ENCODE results near the gene PDE6D. TPM values are rescaled to one million over a fixed set of nuclear protein-coding genes. Genes with fewer than 3 reads are reported as not detected.

PDE6D gene
- total RNA-seq, 1 experiment from 2014 or later = 31.4 TPM

- TF ChIP-seq CTCF (IDR thresholded peaks at IDR 0.05) = no peak
- no TSS peak for BruUV-seq (replicated peaks)
- Histone ChIP-seq H3K27ac (ENCODE audit: low read length) (peak overlapping the region; percentile 99), H3K27me3 (ENCODE audit: control insufficient read depth, insufficient read depth, low read length) (no peaks in the 10 kb centered on the region), H3K4me3 (ENCODE audit: low read depth in 2 of 2, low read length in 2 of 2) (peak overlapping the region; percentile 75 to 78), H3K9me3 (ENCODE audit: control insufficient read depth, insufficient read depth, low read depth, low read length) (no peaks in the 10 kb centered on the region), H3K4me1 (ENCODE audit: control insufficient read depth, insufficient read depth, low read length) (peaks cover 26% of the 10 kb centered on the region), H3K36me3 (ENCODE audit: control insufficient read depth, insufficient read depth, low read length) (peaks cover 14% of the 10 kb centered on the region)
- ATAC-seq (0 out of 2 replicates have a peak, but pooled peaks have one; percentile 2), DNase-seq (ENCODE audit: low read depth, low spot score) (no peak)
- intact Hi-C loops (cut with micrococcal nuclease; ENCODE audit: unreplicated experiment) = no loop called here
- ChIA-PET CTCF (interaction anchor here (1.5 kb wide), 1 partner anchor 30 kb away, joined by 3 read pairs; no protein-coding TSS in a partner anchor), POLR2A (no interaction called here)
- in situ Hi-C loops (cut with HindIII; ENCODE audit: low pct_unique_long_range_greater_than_20kb, low sequenced_read_pairs) = no loop called here
These were observed 73.5 kb downstream of the PDE6D start for GRCh38 chr2:231707625-231707926.

GRCh38 chr2:231706731-231707624, 74.1 kb downstream of the PDE6D start:
- peak; percentile 90 for TF ChIP-seq POLR2AphosphoS5 (IDR thresholded peaks at IDR 0.05; ENCODE audit: low read depth, low read length)
- peak; percentile 97 for TF ChIP-seq CTCF (IDR thresholded peaks at IDR 0.05)
- TF ChIP-seq REST (IDR thresholded peaks at IDR 0.05; ENCODE audit: insufficient read depth in 1 of 2, low read depth in 2 of 2, low read length in 1 of 2) = no peak; a peak in 1 of 4 replicates
- peak; percentile 40; the same call in 1 of the 2 replicates for TF ChIP-seq TCF7L2 (IDR thresholded peaks at IDR 0.05; ENCODE audit: low read depth, low read length)
- 0 out of 2 replicates have a peak, but pooled peaks have one; percentile 33 for TF ChIP-seq SIN3A (IDR thresholded peaks at IDR 0.05; ENCODE audit: borderline replicate concordance, insufficient read depth, low read depth, low read length)
- in situ Hi-C loops (cut with HindIII; ENCODE audit: low pct_unique_long_range_greater_than_20kb, low sequenced_read_pairs) = no loop called here
- H3K36me3 ChIP-seq (ENCODE audit: control insufficient read depth, insufficient read depth, low read length) = peaks cover 9% of the 10 kb centered on the region
- DNase-seq (ENCODE audit: low read depth, low spot score) (peak; percentile 93), ATAC-seq (peak; percentile 61)
- ChIA-PET POLR2A (no interaction called here), CTCF (interaction anchor here (0.5 to 1.5 kb wide), 2 partner anchors 29 to 33 kb away, joined by 3 read pairs; no protein-coding TSS in a partner anchor)
- H3K27me3 ChIP-seq (ENCODE audit: control insufficient read depth, insufficient read depth, low read length) = no peaks in the 10 kb centered on the region
- BruUV-seq (replicated peaks) = no TSS peak
- peak overlapping the region; percentile 75 to 78 for H3K4me3 ChIP-seq (ENCODE audit: low read depth in 2 of 2, low read length in 2 of 2)
- peak overlapping the region; percentile 99 for H3K27ac ChIP-seq (ENCODE audit: low read length)
- no peaks in the 10 kb centered on the region for H3K9me3 ChIP-seq (ENCODE audit: control insufficient read depth, insufficient read depth, low read depth, low read length)
- peaks cover 20% of the 10 kb centered on the region for H3K4me1 ChIP-seq (ENCODE audit: control insufficient read depth, insufficient read depth, low read length)
- intact Hi-C loops (cut with micrococcal nuclease; ENCODE audit: unreplicated experiment) = no loop called here
